Measurements from ENCODE around the gene BIN1.

DNA sequence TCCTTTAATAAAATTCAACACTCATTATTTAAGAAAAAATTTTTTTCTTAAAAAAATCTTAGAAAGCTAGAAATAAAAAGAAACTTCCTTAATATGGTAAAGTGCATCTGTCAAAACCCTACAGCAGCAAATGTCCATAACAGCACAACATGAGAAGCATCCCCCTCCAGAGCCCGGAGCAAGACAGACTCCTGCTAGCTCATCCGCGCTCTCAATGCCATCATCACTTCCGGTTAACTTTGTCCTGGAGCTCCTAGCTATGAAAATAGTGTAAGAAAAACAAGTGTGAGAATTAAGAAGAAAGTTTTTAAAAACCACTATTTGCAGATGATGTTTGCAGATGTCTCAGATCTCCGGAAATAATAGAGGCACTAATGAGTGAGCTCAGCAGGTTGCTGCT is 105.2 kb downstream of the BIN1 start:
- TF ChIP-seq EZH2phosphoT487 (IDR thresholded peaks at IDR 0.05; ENCODE audit: insufficient read depth, low read depth) (no peak), EZH2 (IDR thresholded peaks at IDR 0.05; ENCODE audit: insufficient read depth, poor library complexity, severe bottlenecking) (no peak)
